ENCODE results near the gene MCEMP1. TPM values are rescaled to one million over a fixed set of nuclear protein-coding genes. Genes with fewer than 3 reads are reported as not detected.
A peak's percentile ranks its signal among the peaks of the same experiment; 100 is the strongest.

The MCEMP1 gene
- total RNA-seq, 5 donors from 2014 or later (not counting 1 experiment from before 2014, with no cell fraction given) = 0.26 TPM; not detected in 4

DNA sequence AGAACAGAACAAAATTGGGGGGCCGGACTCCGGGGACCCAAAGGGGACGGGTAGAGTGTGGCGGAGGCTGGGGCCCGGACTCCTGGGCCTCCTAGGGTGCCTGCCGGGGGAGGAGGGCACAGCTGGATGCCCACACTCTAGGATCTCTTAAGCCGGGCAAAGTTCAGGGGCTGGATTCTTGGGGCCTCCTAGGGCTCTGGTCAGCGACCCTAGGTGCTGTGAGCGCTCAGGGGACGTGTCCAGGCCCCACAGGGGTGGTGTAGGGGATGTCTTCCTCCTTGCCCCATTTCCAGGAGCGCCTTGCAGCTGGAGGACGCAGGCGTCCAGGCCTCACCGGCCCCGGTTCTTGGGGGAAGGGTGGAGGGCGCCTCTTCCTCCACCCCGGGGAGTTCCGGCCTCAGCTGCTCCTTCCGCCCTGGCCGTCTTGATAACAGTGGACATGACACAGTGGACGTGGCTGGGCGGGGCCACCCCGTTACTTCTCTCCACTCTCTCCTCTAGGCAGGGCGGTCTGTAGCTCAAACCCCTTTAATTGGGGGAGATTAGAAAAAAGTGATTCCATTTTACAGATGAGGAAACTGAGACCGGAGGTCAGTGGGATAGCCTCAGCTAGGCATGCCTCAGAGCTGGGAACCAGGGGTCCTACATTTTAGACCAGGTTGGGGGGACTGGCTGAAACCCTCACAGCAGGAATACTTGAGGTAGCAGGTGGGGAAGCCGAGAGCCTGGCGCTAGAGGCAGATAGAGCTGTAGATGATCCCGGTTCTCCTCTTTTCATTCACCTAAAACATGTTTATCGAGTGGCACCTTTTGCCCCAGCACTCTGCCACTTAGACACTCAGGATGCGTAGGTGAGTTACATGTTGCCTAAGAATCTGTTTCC lies 39.3 kb upstream of the MCEMP1 start:
- ChIA-PET CTCF (interaction anchor here in 1 of 2 donors (1.2 kb wide), 1 partner anchor 43 kb away, joined by 3 read pairs; the partner anchor contains the start of gene TRAPPC5), POLR2A (interaction anchor here (0.5 to 0.9 kb wide), 2 partner anchors 8 to 266 kb away, joined by 3 read pairs; partner anchors contain the start of genes MAP2K7 (in 1 of the 2) and PET100 (in 1 of the 2))
- Mint-ChIP-seq H3K4me1 (peaks cover 39 to 50% (median 43%) of the 10 kb centered on the region in 3 donors), H3K27ac (peak overlapping the region; percentile 84 to 85), H3K27me3 (no peaks in the 10 kb centered on the region), H3K9me3 (no peaks in the 10 kb centered on the region), H3K4me3 (peak overlapping the region; percentile 77 to 82 (median 80)), H3K36me3 (peaks cover 12% of the 10 kb centered on the region)
- DNase-seq = peak in 6 of 35 experiments; percentile 6 to 34 (median 18)
- no peaks in the 10 kb centered on the region for H3K9me3 ChIP-seq
- ATAC-seq (replicated peaks in 1 of 4) = peak; percentile 3 to 22 (median 20)
- peaks cover 4 to 16% of the 10 kb centered on the region in 2 donors for H3K36me3 ChIP-seq (ENCODE audit: control insufficient read depth in 2 of 2, extremely low read depth in 1 of 2, insufficient read depth in 1 of 2, low read length in 1 of 2)
- H3K27me3 ChIP-seq (replicated peaks in 1 of 2; ENCODE audit: control insufficient read depth in 2 of 2, extremely low read depth in 1 of 2, insufficient read depth in 2 of 2, low read length in 1 of 2) = no peaks in the 10 kb centered on the region
- peak overlapping the region; percentile 80 to 85 for H3K4me3 ChIP-seq (ENCODE audit: control insufficient read depth in 1 of 2, extremely low read depth in 1 of 2, low read length in 1 of 2)
- peak overlapping the region; percentile 92 for H3K27ac ChIP-seq (ENCODE audit: low read length)
- H3K4me1 ChIP-seq (ENCODE audit: control insufficient read depth in 1 of 2, extremely low read depth in 1 of 2, insufficient read depth in 2 of 2, low read length in 2 of 2) = peaks cover 0 to 45% of the 10 kb centered on the region in 2 experiments
- 14% methylated on average over 15 of the region's 30 CpGs for WGBS (ENCODE audit: insufficient coverage)

GRCh38 chr19:7638802-7639465 lies 38.0 kb upstream of the MCEMP1 start:
- Mint-ChIP-seq H3K4me1 (peaks cover 38 to 45% (median 43%) of the 10 kb centered on the region in 3 donors), H3K27me3 (no peaks in the 10 kb centered on the region)

DNA sequence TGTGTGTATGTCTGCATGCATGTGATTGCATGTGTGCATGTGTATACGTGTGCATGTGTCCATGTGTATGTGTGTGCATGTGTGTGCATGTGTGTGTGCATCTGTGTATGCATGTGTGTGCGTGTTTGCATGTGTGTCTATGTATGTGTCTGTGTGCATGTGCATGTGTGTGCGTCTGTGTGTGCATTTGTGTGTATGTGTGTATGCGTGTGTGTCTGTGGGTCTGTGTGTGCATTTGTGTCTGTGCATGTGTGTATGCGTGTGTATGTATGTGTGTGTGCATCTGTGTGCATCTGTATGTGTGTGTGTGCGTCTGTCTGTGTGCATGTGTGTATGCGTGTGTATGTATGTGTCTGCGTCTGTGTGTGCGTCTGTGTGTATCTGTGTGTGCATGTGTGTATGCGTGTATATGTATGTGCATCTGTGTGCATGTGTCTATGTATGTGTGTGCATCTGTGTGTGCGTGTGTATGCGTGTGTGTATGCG lies 37.0 kb upstream of the MCEMP1 start:
- peaks cover 0 to 45% of the 10 kb centered on the region in 2 experiments for H3K4me1 ChIP-seq (ENCODE audit: control insufficient read depth in 1 of 2, extremely low read depth in 1 of 2, insufficient read depth in 2 of 2, low read length in 2 of 2)
- ChIA-PET CTCF (no interaction called here), POLR2A (no interaction called here)
- WGBS (ENCODE audit: insufficient coverage) = 96% methylated on average over 13 of the region's 13 CpGs
- peaks cover 38 to 42% (median 41%) of the 10 kb centered on the region in 3 donors for H3K4me1 Mint-ChIP-seq
- no peak overlapping the region for H3K27ac Mint-ChIP-seq
- no peak for ATAC-seq (replicated peaks in 1 of 4)
- no peaks in the 10 kb centered on the region for H3K9me3 ChIP-seq
- H3K36me3 Mint-ChIP-seq = peaks cover 12% of the 10 kb centered on the region
- no peaks in the 10 kb centered on the region for H3K9me3 Mint-ChIP-seq
- H3K4me3 Mint-ChIP-seq = peak overlapping the region in 2 of 3 donors; percentile 31 to 80
- H3K27me3 Mint-ChIP-seq = no peaks in the 10 kb centered on the region
- no peak for DNase-seq
- no peak overlapping the region for H3K27ac ChIP-seq (ENCODE audit: low read length)
- peaks cover 0 to 2% of the 10 kb centered on the region in 2 experiments for H3K27me3 ChIP-seq (replicated peaks in 1 of 2; ENCODE audit: control insufficient read depth in 2 of 2, extremely low read depth in 1 of 2, insufficient read depth in 2 of 2, low read length in 1 of 2)
- H3K4me3 ChIP-seq (ENCODE audit: control insufficient read depth in 1 of 2, extremely low read depth in 1 of 2, low read length in 1 of 2) = no peak overlapping the region
- peaks cover 4 to 23% of the 10 kb centered on the region in 2 donors for H3K36me3 ChIP-seq (ENCODE audit: control insufficient read depth in 2 of 2, extremely low read depth in 1 of 2, insufficient read depth in 1 of 2, low read length in 1 of 2)

More at GRCh38 chr19:7638802-7639465, 38.0 kb upstream of the MCEMP1 start:
- Mint-ChIP-seq H3K4me3 (peak overlapping the region; percentile 44 to 80 (median 54)), H3K36me3 (peaks cover 12% of the 10 kb centered on the region), H3K9me3 (no peaks in the 10 kb centered on the region), H3K27ac (peak overlapping the region in 1 of 2 donors; percentile 68)
- no peaks in the 10 kb centered on the region for H3K9me3 ChIP-seq
- CTCF ChIA-PET = no interaction called here
- H3K4me1 ChIP-seq (ENCODE audit: control insufficient read depth in 1 of 2, extremely low read depth in 1 of 2, insufficient read depth in 2 of 2, low read length in 2 of 2) = peaks cover 0 to 45% of the 10 kb centered on the region in 2 experiments
- ATAC-seq (replicated peaks in 1 of 4) = no peak
- DNase-seq = no peak
- POLR2A ChIA-PET = no interaction called here
- peaks cover 4 to 16% of the 10 kb centered on the region in 2 donors for H3K36me3 ChIP-seq (ENCODE audit: control insufficient read depth in 2 of 2, extremely low read depth in 1 of 2, insufficient read depth in 1 of 2, low read length in 1 of 2)
- H3K4me3 ChIP-seq (ENCODE audit: control insufficient read depth in 1 of 2, extremely low read depth in 1 of 2, low read length in 1 of 2) = no peak overlapping the region
- peaks cover 0 to 2% of the 10 kb centered on the region in 2 experiments for H3K27me3 ChIP-seq (replicated peaks in 1 of 2; ENCODE audit: control insufficient read depth in 2 of 2, extremely low read depth in 1 of 2, insufficient read depth in 2 of 2, low read length in 1 of 2)
- H3K27ac ChIP-seq (ENCODE audit: low read length) = no peak overlapping the region
- WGBS (ENCODE audit: insufficient coverage) = 97% methylated on average over 12 of the region's 12 CpGs

- no peak overlapping the region for H3K27ac Mint-ChIP-seq
- H3K9me3 ChIP-seq = no peaks in the 10 kb centered on the region
- H3K4me3 ChIP-seq (ENCODE audit: control insufficient read depth in 1 of 2, extremely low read depth in 1 of 2, low read length in 1 of 2) = no peak overlapping the region
- H3K4me1 Mint-ChIP-seq = peaks cover 32 to 36% (median 33%) of the 10 kb centered on the region in 3 donors
- no peaks in the 10 kb centered on the region for H3K27me3 Mint-ChIP-seq
- H3K27me3 ChIP-seq (replicated peaks in 1 of 2; ENCODE audit: control insufficient read depth in 2 of 2, extremely low read depth in 1 of 2, insufficient read depth in 2 of 2, low read length in 1 of 2) = peaks cover 0 to 2% of the 10 kb centered on the region in 2 experiments
- H3K36me3 Mint-ChIP-seq = peaks cover 15% of the 10 kb centered on the region
- 100% methylated on average over 5 of the region's 11 CpGs for WGBS (ENCODE audit: insufficient coverage)
- DNase-seq (no peak), ATAC-seq (replicated peaks in 1 of 4) (no peak)
- H3K9me3 Mint-ChIP-seq = no peaks in the 10 kb centered on the region
- ChIA-PET POLR2A (no interaction called here), CTCF (no interaction called here)
- peaks cover 7 to 27% of the 10 kb centered on the region in 2 donors for H3K36me3 ChIP-seq (ENCODE audit: control insufficient read depth in 2 of 2, extremely low read depth in 1 of 2, insufficient read depth in 1 of 2, low read length in 1 of 2)
- H3K4me1 ChIP-seq (ENCODE audit: control insufficient read depth in 1 of 2, extremely low read depth in 1 of 2, insufficient read depth in 2 of 2, low read length in 2 of 2) = peaks cover 0 to 39% of the 10 kb centered on the region in 2 experiments
- no peak overlapping the region for H3K27ac ChIP-seq (ENCODE audit: low read length)
- no peak overlapping the region for H3K4me3 Mint-ChIP-seq
Observed at GRCh38 chr19:7640803-7641202, 36.1 kb upstream of the MCEMP1 start.

GRCh38 chr19:7641290-7642276 lies 35.3 kb upstream of the MCEMP1 start:
- H3K36me3 ChIP-seq (ENCODE audit: control insufficient read depth in 2 of 2, extremely low read depth in 1 of 2, insufficient read depth in 1 of 2, low read length in 1 of 2) = peaks cover 9 to 34% of the 10 kb centered on the region in 2 donors
- ChIA-PET CTCF (no interaction called here), POLR2A (interaction anchor here in 1 of 2 donors (0.5 kb wide), 1 partner anchor 218 kb away, joined by 4 read pairs; no protein-coding TSS in a partner anchor)
- peaks cover 0 to 2% of the 10 kb centered on the region in 2 experiments for H3K27me3 ChIP-seq (replicated peaks in 1 of 2; ENCODE audit: control insufficient read depth in 2 of 2, extremely low read depth in 1 of 2, insufficient read depth in 2 of 2, low read length in 1 of 2)
- H3K4me3 Mint-ChIP-seq = no peak overlapping the region
- no peak overlapping the region for H3K27ac Mint-ChIP-seq
- H3K36me3 Mint-ChIP-seq = peaks cover 17% of the 10 kb centered on the region
- no peak overlapping the region for H3K4me3 ChIP-seq (ENCODE audit: control insufficient read depth in 1 of 2, extremely low read depth in 1 of 2, low read length in 1 of 2)
- H3K4me1 ChIP-seq (ENCODE audit: control insufficient read depth in 1 of 2, extremely low read depth in 1 of 2, insufficient read depth in 2 of 2, low read length in 2 of 2) = peaks cover 0 to 31% of the 10 kb centered on the region in 2 experiments
- ATAC-seq (replicated peaks in 1 of 4) (no peak), DNase-seq (no peak)
- no peaks in the 10 kb centered on the region for H3K9me3 ChIP-seq
- 95% methylated on average over 19 of the region's 43 CpGs for WGBS (ENCODE audit: insufficient coverage)
- H3K27ac ChIP-seq (ENCODE audit: low read length) = no peak overlapping the region
- peaks cover 25 to 30% (median 26%) of the 10 kb centered on the region in 3 donors for H3K4me1 Mint-ChIP-seq
- H3K27me3 Mint-ChIP-seq = no peaks in the 10 kb centered on the region
- no peaks in the 10 kb centered on the region for H3K9me3 Mint-ChIP-seq

Measured in T-cell (primary cell).